HG03064 (cell line): ENCODE results near the gene SERPINB4.

Experiments used
- ATAC-seq: cut with Tn5 transposase; IDR thresholded peaks from one replicate; pipeline ENCODE4 v1.9.1; 2021; ENCODE audit warnings: low read depth; ENCODE audit not compliant: unreplicated experiment

The SERPINB4 gene

GRCh38 chr18:63637703-63638102, 6.4 kb downstream of the SERPINB4 start:
- no peak for ATAC-seq

GRCh38 chr18:63627819-63628218, 16.2 kb downstream of the SERPINB4 start:
- ATAC-seq: no peak

- no peak for ATAC-seq
These were observed 17.6 kb downstream of the SERPINB4 start for GRCh38 chr18:63626431-63626830.

- ATAC-seq: no peak
These were observed 19.2 kb downstream of the SERPINB4 start for GRCh38 chr18:63624863-63625262.

GRCh38 chr18:63619661-63620060, 24.4 kb downstream of the SERPINB4 start:
- ATAC-seq: no peak

GRCh38 chr18:63617915-63618234, 26.2 kb downstream of the SERPINB4 start:
- no peak for ATAC-seq

GRCh38 chr18:63617049-63617914, 26.8 kb downstream of the SERPINB4 start:
- peak; percentile 57 for ATAC-seq

- no peak for ATAC-seq
These were observed 30.6 kb downstream of the SERPINB4 start for GRCh38 chr18:63613420-63613819.

- ATAC-seq: no peak
These were observed 37.5 kb downstream of the SERPINB4 start for GRCh38 chr18:63606526-63606925.

GRCh38 chr18:63604791-63605567, 39.1 kb downstream of the SERPINB4 start:
- ATAC-seq: no peak

GRCh38 chr18:63603772-63604171, 40.3 kb downstream of the SERPINB4 start:
- peak; percentile 98 for ATAC-seq

- no peak for ATAC-seq
These were observed 40.7 kb downstream of the SERPINB4 start for GRCh38 chr18:63603355-63603754.

- no peak for ATAC-seq
These were observed 47.1 kb downstream of the SERPINB4 start for GRCh38 chr18:63596964-63597363.

GRCh38 chr18:63592471-63592870, 51.6 kb downstream of the SERPINB4 start:
- no peak for ATAC-seq

GRCh38 chr18:63591725-63592124, 52.3 kb downstream of the SERPINB4 start:
- ATAC-seq: no peak

- no peak for ATAC-seq
These were observed 52.9 kb downstream of the SERPINB4 start for GRCh38 chr18:63590966-63591695.

- no peak for ATAC-seq
These were observed 53.7 kb downstream of the SERPINB4 start for GRCh38 chr18:63590373-63590772.

- ATAC-seq: no peak
These were observed 55.1 kb downstream of the SERPINB4 start for GRCh38 chr18:63588909-63589308.
